HG03558 (cell line): ENCODE results near the gene RFTN1.

Experiments
- ATAC-seq: cut with Tn5 transposase; IDR thresholded peaks from one replicate; pipeline ENCODE4 v1.9.1; 2021; ENCODE audit warnings: moderate number of reproducible peaks; ENCODE audit not compliant: unreplicated experiment; ENCODE audit errors: extremely low read depth

Gene RFTN1

DNA sequence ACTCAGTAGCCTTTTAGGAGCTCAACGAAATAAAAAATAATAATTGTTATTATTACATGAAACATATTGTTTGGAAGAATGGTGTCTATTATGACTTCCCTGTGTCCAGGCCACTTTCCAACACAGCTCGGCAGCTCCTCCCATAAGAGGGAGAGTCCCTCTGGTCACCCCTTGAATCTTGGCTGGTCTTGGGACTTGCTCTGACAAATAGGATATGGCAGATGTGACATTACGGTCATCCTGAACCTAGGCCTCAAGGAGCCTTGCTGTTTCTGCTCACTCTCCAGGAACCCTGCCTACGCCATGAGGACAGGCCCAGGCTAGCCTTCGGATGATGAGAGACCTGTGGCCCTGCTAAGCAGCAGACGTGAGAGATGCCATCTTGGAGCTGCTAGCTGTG is 176.7 kb downstream of the RFTN1 start:
- no peak for ATAC-seq

DNA sequence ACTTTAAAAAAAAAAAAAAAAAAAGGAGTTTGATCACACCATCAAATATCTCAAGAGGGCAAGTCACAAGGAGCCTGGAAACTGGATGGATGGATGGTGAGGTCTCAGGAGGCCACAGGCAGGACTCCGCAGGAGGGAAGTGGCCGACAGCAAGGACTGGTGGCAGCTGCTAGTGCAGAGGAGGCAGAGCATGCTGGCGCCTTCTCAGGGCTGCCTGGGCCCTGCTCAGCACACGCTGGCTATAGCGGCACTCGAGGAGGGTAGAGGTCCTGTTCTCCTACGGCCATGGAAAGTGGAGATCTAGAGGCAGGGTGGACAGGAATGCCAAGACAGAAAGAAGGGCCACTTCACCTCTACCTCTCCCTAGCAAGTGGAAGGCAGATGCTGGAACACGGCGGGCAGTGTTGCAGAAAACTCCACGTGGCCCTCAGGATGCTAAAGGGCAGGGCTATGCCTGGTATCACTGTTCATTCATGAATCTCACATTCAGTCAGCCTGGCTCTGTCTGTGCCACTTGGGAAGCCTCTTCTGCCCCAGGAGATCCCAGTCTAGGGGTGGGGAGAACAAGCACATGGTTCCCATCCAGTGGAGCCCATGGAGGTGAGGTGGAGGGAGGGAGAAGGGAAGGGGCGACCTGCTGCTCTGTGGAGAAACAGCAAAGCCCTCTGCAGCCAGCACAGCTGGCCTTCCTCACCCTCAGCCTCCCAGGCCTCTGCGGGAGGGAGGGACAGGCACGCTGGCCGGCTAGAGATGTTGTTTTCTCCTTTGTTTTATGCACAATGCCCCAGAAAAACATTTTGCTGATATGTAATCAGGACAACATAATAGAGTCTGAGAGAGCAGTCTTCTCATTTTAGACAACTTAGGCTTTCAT is 177.5 kb downstream of the RFTN1 start:
- ATAC-seq = no peak

DNA sequence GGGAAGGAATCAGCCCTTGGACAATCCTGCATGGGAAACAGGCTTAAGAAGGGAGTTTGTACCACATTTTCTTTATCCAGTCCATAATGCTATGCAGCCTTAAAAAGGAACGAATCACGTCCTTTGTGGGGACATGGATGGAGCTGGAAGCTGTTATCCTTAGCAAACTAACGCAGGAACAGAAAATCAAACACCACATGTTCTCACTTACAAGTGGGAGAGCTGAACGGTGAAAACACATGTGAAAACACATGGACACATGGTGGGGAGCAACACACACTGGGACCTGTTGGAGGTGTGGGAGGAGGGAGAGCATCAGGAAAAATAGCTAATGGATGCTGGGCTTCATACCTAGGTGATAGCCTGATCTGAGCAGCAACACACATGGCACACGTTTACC is 178.2 kb downstream of the RFTN1 start:
- ATAC-seq = no peak

DNA sequence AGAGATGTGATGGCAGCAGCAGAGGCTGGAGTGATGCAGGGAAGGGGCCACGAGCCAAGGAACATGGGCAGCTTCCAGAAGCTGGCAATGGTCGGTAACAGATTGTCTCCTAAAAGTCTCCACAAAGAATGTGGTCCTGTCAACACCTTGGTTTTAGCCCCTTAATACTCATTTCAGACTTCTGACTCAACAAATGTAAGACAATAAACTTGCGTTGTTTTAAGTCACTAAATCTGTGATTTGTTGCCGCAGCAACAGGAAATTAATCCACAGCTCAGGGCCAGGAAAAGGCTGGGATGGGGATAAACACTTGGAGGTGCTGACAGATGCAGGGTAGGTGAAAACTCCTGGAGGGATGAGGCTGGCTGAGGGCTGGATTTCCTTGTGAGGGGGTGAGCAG is 178.6 kb downstream of the RFTN1 start:
- ATAC-seq = no peak

DNA sequence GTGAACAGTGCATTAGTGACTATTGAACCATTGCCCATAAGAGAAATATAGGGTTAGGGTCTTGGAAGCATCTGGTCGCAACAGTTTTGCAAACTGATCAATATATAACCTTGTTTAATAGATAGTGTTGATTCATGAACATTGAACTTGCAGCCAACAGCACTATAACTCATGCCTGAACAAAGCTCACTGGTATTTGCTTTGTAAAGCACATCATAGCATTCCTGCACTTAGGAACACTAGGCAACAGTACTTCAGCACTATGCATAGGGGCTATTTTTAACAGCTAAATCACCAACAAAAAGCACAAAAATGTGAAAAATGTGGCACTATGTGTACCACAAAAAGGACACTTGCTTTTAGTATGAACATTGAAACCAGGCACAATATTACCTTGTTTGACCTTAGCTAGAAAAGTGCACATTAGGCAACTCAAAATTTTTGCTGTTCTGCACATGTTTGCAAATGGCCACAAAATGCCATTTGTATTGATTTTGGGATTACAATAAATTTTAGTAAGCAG is 180.5 kb downstream of the RFTN1 start:
- no peak for ATAC-seq

DNA sequence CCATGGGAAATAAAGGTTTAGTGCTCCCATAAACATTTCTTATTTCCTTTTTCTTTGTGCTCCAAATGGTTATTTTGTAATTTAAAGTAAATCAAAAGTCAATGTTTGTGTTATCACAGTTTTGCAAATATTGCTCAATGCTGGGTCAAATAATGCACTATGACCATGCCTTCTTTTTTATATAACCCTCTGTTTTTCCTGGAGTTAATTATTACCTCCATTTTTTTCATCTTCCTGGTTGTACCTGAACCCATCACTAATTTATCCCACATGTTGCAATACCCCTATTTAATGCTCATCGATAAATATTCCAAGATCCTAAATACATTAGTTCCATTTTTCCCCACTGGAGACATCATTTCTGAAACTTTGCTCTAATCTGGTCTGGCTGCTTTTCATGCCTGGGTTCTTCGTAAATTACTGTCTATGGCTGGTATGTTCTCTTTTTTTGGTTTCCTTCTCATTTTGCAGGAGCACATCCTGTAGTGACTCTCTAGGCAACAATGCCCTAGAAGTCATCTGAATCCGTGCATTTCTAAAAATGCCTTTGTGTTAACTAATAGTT is 182.1 kb downstream of the RFTN1 start:
- ATAC-seq = no peak

DNA sequence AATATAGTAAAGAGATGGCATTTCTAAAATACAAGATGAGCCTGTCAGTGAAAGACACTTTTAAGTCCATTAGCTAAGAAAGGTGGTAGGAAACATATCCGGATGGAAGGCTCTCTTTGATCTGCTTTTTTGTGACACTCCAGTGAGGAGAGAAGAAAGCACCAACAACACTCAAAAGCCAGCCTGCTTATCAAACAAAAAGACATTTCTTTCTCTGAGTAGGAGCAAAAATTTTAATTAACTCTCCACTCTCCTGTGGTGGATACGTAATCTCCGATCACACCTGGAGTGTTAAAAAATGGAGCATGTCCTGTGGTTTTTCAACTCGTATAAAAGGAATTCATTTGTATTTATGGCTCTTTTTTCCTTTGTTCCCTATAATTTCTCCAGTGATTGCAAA is 183.1 kb downstream of the RFTN1 start:
- ATAC-seq = no peak

DNA sequence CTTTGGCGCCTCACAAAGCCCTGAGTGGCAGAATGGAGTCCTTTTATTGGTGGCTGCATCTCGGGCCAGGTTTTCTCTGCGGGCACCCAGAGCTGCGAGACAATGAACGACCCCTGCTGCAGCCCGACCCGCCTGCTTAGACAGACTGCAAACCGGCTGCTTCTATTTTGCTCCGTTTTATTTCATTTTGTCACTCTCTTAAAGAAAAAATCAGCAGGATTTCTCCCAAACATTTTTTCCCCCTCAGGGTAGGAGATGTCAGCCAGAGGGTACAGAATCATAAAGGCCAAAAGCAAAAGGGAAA is 183.7 kb downstream of the RFTN1 start:
- no peak for ATAC-seq

DNA sequence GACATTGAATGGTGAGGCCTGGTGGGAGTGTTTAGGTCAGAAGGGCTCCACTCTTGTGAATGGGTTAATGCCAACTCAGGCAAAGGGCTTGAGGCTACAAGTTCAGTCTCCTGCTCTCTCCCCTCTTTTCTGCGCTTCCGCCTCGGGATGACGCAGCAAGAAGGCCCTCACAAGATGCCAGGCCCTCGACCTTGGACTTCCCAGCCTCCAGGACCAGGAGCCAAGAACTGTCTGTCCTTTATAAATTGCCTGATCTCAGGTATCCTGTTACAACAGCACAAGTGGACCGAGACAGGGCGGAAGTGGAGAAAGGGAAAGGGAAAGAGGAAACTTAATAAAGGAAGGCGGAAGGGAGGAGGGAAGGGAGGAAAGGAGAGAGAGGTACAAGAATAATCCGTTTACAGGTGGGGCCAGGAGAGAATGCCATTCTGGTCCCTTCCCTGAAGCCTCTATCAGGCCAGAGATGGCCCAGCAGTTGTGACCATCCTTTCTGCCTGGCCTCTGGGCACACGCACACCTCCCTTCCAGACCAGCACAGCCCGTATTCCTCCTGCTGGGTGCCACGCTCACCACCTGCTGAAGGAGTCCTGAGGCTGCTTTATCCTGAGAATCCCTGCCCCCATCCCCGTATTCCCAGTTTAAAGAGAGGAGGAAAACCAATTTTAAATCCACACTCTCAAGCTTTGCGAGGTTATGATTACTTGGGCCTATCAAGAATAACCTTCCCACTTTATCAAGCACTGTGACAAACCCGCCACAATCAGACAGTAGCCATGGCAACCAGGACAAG is 184.3 kb downstream of the RFTN1 start:
- no peak for ATAC-seq

DNA sequence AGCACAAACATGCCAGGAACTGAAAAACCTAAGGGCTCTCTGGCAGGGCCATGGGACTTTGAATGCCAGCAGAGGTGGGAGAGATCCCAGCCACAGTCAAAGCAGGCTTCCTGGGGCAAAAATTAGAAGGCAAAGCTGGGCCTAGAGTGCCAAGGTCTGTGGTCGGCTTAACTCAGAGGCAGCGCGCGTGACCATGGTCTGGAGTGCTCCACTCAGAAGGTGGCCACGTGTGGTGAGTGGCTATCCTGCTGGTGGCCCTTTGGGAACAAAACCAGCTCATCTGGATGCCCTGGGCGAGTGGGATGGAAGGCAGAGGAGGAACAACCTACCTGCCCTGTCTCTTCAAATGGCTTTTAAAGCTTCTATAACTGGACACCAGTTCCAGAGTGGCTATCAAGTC is 185.4 kb downstream of the RFTN1 start:
- ATAC-seq = no peak

DNA sequence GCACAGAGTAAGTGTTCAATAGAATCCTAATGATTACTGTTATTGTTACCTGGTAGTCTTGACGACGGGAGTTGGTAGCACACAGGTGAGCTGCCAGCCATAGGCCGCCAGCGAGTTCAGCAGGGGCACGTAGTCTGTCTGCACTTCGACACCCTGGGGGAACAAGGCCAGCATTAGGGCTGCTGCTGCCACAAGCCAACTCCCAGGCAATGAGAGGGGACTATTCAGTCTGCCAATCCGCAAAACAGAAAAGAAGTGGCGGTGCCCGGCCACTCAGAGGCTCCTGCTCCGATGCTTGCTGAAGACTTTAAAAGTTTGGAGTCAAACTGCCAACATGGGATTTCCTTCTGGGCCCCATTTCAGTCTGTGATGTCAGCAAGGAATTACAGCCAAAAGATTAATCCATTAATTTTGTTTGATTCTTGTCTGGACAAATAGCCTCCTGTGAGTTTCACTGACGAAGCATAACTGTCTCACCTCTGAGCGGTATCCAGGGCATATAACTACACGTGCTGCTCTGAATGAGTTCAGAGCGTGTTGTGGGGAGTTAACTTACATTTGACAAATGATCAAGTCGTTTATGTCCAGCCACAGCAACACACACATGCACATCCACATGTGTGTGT is 186.7 kb downstream of the RFTN1 start:
- no peak for ATAC-seq

DNA sequence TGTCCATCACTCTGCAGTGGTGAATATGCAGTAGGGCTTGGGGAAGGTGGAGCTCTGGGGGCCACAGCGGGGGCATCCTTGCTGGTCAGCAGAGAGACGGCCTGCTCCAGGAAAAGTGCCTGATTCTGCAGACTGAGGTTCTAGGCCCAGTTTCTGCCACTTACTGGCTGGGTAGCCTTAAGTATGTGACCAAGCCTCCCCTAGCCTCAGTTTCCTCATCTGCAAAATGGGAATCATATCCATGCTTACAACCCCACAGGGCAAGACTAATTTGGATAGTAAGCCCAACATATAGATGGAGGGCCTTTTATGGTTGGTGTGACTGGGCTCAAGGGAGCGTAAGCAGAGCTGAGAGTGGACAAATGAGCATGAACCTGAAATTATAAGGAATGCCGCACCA is 187.6 kb downstream of the RFTN1 start:
- no peak for ATAC-seq

DNA sequence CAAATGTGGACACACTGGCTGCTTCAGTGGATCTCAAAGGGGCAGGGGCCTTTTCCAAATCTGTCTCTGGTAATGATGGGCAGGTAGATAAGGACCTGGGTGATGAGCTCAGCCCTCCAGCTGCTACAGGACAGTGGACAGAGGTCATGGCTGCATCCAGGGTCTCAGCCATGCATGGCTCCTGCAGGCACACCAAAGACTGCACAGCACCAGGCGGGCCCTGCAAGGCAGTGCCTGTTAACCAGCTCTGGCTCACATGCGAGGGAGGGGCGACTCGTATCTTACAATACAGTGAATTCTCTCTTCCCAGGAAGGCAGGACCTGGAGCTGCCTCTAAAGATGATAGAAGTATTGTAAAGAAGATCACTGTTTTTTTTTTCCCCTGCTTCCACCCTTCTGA is 189.8 kb downstream of the RFTN1 start:
- ATAC-seq = no peak

DNA sequence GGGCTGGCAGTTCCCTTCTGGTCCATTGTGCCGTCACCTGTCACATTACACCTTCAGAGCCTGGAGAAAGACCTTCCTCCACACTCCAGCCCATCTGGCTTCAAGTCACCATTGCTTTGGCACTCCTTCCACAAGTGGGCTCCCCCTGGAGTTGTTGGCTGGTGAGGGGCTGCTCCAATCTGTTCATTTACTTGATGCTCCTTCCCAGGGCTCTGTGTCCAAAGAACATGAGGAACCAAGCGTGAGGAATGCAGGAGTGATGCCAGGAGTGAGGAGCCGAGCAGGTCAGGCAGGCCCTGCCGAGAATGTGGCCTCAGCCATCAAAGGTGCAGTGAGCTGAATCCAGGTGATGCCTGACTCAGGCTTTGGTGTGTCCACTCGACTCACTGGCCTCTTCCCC is 191.3 kb downstream of the RFTN1 start:
- no peak for ATAC-seq

DNA sequence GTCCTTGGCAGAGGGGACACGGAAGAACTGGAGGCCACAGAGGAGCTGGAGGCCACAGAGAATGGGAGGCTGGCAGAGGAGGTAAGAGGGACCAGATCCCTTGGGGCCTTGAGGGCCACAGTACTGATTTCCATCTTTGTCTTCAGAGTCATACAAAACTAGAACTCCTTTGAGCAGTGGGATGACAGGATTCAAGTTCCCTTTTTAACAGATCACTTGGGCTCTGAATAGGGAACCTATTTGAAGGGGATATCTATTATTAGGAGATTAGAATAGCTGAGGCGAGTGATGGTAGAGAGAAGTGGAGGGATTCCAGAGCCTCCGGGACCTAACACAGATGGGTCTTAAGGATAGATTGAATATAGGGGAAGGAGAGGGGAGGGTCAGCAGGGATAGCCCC is 192.8 kb downstream of the RFTN1 start:
- ATAC-seq = no peak

DNA sequence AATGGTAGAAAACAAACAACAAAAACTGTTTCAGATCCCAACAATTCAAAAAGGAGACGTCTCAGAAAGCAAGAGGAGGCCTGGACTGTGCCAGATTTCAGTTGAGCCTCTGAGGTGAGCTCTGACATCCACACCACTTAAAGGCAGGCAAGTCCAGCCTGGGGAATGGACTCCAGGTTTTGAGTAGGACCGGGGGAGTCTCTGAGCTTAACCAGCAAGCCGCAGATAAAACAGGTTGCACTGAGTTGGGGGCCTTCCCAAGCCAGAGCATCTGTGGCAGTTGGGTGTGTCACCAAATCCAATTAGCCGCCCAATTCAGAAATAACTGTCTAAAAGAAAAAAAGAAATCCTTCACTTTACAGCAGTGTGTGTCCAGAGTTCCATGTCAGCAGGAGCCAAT is 193.8 kb downstream of the RFTN1 start:
- no peak for ATAC-seq

DNA sequence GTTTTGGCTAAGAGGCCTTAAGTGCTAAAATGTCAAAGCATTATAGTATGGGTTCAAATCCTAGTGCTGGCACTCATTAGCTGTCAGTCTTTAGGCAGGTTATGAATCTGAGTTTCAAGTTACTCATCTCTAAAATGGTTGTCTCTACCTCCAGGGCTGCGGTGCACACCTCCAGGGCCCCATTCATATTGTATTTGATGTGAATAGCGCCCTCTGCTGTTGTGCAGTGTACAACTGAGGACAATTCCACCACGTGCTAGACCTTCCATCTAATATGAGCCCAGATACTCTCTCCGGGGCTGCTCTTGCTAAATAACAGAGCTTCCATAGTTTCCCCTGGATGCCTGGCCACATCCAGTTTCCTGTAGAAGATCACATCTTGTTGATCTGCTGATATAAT is 194.2 kb downstream of the RFTN1 start:
- no peak for ATAC-seq

DNA sequence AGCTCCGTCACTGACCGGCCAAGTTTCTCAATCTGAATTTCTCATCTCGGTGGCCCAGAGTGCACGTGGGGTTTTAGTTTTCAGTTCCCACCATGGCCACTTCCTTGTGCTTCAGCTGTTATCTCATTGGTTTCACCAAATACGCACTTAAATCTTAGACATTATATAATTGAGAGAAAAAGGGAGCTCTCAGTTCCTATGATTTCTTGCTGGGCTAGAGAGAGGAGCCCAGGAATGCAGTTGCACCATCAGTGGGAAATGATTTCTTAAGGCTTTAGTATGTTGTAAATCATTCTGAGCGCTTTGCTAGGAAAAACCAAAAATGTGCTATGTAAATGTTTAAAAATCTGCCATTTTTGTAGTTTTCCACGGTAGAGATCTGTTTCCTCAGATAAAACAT is 195.3 kb downstream of the RFTN1 start:
- ATAC-seq = no peak

DNA sequence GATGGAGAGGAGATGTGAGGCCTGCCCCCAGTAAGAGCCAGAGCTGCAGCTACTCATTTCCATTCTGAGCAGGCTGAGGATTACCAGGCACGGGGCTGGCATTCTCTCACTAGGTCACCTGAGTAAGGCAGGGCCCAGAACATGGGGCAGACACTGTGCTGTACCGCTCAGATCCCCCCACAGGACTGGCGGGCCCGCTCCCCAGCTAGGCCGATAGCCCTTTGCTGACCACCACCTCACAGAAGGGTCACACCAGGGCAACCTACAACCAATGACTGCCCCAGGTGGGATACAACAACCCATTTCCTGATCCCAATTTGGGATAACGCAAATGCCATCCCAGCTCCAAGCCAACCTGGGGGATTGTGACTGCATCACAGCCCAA is 195.9 kb downstream of the RFTN1 start:
- ATAC-seq = no peak

DNA sequence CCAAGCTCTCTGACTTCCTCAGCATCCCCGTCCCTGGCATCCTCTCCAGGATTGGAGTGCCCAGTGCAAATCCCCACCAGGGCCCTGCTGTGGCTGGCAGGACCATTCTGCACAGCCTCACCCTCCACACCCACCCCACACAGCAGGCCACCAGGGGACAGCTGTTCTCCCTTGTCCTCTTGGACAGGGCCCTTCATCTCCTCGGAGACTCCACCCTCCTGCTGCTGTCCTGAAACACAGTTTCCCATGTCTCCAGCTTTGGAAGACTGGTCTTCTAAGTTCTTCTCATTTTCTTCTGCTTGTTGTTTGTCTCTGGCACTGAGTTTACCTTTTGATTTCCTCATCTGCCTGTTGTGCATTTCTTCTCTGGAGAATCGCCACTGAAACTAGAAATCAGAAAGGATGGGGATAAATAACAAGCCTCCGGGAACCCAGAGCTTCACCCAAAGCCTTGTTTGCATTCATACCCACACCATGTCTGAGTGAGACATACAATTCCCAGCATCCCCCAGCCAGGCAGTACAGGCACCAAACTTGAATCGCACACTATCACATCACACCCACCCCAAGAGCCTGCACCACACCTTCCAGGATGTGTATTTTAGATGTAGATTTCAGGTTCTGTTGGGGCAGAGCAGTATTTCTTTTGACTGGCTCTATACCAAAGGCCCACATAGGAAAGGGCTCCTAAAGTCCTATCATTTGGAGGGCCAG is 196.5 kb downstream of the RFTN1 start:
- no peak for ATAC-seq
